K562 (cell line): Measurements from ENCODE around the gene POMGNT1. TPM values are rescaled to one million over a fixed set of nuclear protein-coding genes. Genes with fewer than 3 reads are reported as not detected.

Source experiments
- DNMT1 ChIP-seq: fragments of 450-650 bp; IDR thresholded peaks from 2 replicates; pipeline ENCODE4 v1.6.1; 2016; ENCODE audit warnings: antibody characterized with exemption, mild to moderate bottlenecking
- E2F3 ChIP-seq: fragments of 250-450 bp; sonication (Bioruptor Pico); IDR thresholded peaks from 2 replicates; pipeline ENCODE4 v1.4.0; 2020; ENCODE audit warnings: mild to moderate bottlenecking
- ELF1 ChIP-seq: fragments of 200-800 bp; sonication (Bioruptor generic); IDR thresholded peaks from 2 replicates; pipeline ENCODE4 v1.6.1; 2016; ENCODE audit warnings: missing genetic modification characterization, missing compliant biosample characterization
- ELF4 ChIP-seq: fragments of 450-650 bp; formaldehyde crosslinking; IDR thresholded peaks from 2 replicates; pipeline ENCODE4 v1.4.0; 2022; ENCODE audit warnings: missing genetic modification characterization
- HDAC8 ChIP-seq: fragments of 450-650 bp; IDR thresholded peaks from 2 replicates; pipeline ENCODE4 v1.6.1; 2016; ENCODE audit warnings: mild to moderate bottlenecking, missing genetic modification characterization, moderate library complexity, missing compliant biosample characterization
- ILK ChIP-seq: fragments of 450-650 bp; IDR thresholded peaks from 2 replicates; pipeline ENCODE4 v1.6.1; 2016; ENCODE audit warnings: missing genetic modification characterization, low read depth, mild to moderate bottlenecking, missing compliant biosample characterization, moderate library complexity, borderline replicate concordance
- LCOR ChIP-seq: sonication (generic); formaldehyde crosslinking; IDR thresholded peaks from 2 replicates; pipeline ENCODE4 v1.8.0; 2022; ENCODE audit warnings: mild to moderate bottlenecking, missing genetic modification reagents
- PHF20 ChIP-seq: fragments of 450-650 bp; IDR thresholded peaks from 2 replicates; pipeline ENCODE4 v1.6.1; 2018; ENCODE audit not compliant: partially characterized antibody
- SAP30 ChIP-seq: fragments of 200-600 bp; sonication (generic); IDR thresholded peaks from 2 replicates; pipeline ENCODE4 v1.6.1; 2012; ENCODE audit warnings: borderline replicate concordance, low read depth, mild to moderate bottlenecking, moderate library complexity, low read length, control low read depth, inconsistent platforms; ENCODE audit not compliant: insufficient read depth, poor library complexity, severe bottlenecking
- SMARCA4 ChIP-seq: fragments of 450-650 bp; IDR thresholded peaks from 2 replicates; pipeline ENCODE4 v1.6.1; 2016
- TRIM28 ChIP-seq: fragments of 450-650 bp; IDR thresholded peaks from 2 replicates; pipeline ENCODE4 v1.6.1; 2017
- ZEB2 ChIP-seq: fragments of 450-650 bp; IDR thresholded peaks from 2 replicates; pipeline ENCODE4 v1.6.1; 2016
- ZNF184 ChIP-seq: sonication (generic); formaldehyde crosslinking; IDR thresholded peaks from 2 replicates; pipeline ENCODE4 v1.5.0; 2020; ENCODE audit warnings: missing genetic modification reagents
- ZNF311 ChIP-seq: fragments of 250-450 bp; sonication (Bioruptor Pico); IDR thresholded peaks from 2 replicates; pipeline ENCODE4 v1.4.0; 2020; ENCODE audit warnings: mild to moderate bottlenecking, moderate library complexity
- ZNF561 ChIP-seq: fragments of 450-650 bp; formaldehyde crosslinking; conservative IDR thresholded peaks from 2 replicates; pipeline ENCODE4 v1.4.0; 2020; ENCODE audit warnings: mild to moderate bottlenecking, moderate library complexity
- polyA plus RNA-seq, 8 experiments: library from polyadenylated mRNA; depleted of rRNA in 4 of 8; stranded (reverse) in 5 of 8; unstranded in 3 of 8; fragments of >200 nt; fragmentation: Nextera tagmentation in 2 of 8; fragmentation: Illumina TruSeq in 1 of 8; extraction: Ambion mirVana in 2 of 8; extraction: Trizol in 1 of 8; gene quantifications; 2 replicates each; pipeline versions ENCODE4 v1.2.1 to v1.2.3, GENCODE V29; 2011 to 2014; ENCODE audit warnings: inconsistent platforms in 1 of 8, missing spikeins in 1 of 8
- total RNA-seq, 7 experiments: library from RNA; depleted of rRNA in 6 of 7; stranded (reverse); fragments of >200 nt in 6 of 7; fragmentation: Illumina TruSeq in 2 of 7; extraction: Trizol in 2 of 7; gene quantifications; 2 replicates each; pipeline versions ENCODE4 v1.2.1 to v1.2.3, GENCODE V29; 2011 to 2021; ENCODE audit warnings: low replicate concordance in 1 of 7
- TF ChIP-seq, protein P1 (sequence below), 2 experiments: fragments of 450-650 bp; conservative IDR thresholded peaks; 2 replicates each; pipeline ENCODE4 v1.6.1; 2017; ENCODE audit warnings: mild to moderate bottlenecking in 2 of 2, moderate library complexity in 2 of 2
- TF ChIP-seq, protein P2 (sequence below): sonication (generic); formaldehyde crosslinking; IDR thresholded peaks from 2 replicates; pipeline ENCODE4 v1.8.1; 2023; ENCODE audit warnings: mild to moderate bottlenecking, missing genetic modification reagents
- TF ChIP-seq, protein P3 (sequence below), 2 experiments: IDR thresholded peaks; 2 replicates each; pipeline ENCODE4 v1.6.1; 2011; ENCODE audit warnings: borderline replicate concordance in 1 of 2, control low read depth in 1 of 2, low read depth in 1 of 2, low read length in 1 of 2, mild to moderate bottlenecking in 1 of 2, mixed read lengths in 1 of 2, moderate library complexity in 1 of 2; ENCODE audit not compliant: insufficient read depth in 1 of 2, insufficient read length in 1 of 2, poor library complexity in 1 of 2, severe bottlenecking in 1 of 2; ENCODE audit errors: extremely low read depth in 1 of 2
- TF ChIP-seq, protein P4 (sequence below): sonication (generic); formaldehyde crosslinking; IDR thresholded peaks from 2 replicates; pipeline ENCODE4 v1.8.0; 2023; ENCODE audit warnings: mild to moderate bottlenecking, missing genetic modification reagents

POMGNT1 gene
- total and polyA plus RNA-seq, 9 of the 15 experiments (the other 6 are each of a cell fraction or from before 2014, with no cell fraction given): 14.1 to 58.9 (median 37.8) TPM

DNA sequence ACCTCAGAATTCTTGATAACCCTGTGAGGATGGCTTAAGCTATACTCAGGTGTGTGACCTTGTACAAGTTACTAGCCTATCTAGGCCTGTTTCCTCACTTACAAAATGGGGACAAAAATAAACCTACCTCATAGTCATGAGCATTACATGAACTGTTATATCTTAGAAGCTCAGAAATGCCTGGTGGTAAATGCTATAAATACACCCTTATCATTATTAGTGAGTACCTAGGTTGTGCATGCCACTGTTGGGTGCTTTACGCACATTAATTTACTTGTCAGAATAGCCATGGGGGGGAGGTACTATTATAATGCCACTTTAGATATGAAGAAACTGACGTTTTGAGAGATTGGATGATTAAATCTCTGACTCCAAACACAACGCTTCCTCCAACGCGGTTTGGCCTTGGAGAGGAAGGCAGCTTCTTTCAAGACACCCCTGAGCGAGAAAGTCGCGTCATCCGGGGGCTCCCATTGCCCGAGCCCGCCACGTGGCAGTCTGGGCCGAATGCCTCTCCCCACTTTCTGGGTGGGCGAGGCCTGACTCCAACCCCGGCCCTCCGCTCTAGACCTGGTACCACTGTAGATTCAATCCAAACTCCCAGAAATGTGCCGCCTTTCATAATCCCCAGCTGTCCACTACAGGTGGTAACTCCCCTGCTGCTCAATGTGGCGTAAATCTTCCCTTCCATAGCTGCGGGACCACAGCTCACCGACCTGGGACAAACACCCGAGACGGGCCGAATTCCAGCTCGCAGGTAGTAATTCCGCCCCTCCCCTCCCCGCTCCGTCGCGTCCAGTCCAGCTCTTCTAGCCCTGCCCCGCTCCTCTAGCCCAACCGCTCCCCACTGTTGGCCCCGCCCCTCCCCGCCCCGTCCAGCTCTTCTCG is 48.6 kb upstream of the POMGNT1 start (continued):
- TF ChIP-seq E2F3 (CRISPR knock-in tag) (0 out of 2 replicates have a peak, but pooled peaks have one; percentile 48), ZNF561 (CRISPR knock-in tag) (0 out of 2 replicates have a peak, but pooled peaks have one; percentile 29), ZNF311 (CRISPR knock-in tag) (no peak), SAP30 (peak; percentile 62), HDAC8 (tag) (peak; percentile 34; the same call in 1 of the 2 replicates), ZNF184 (CRISPR knock-in tag) (no peak), ELF1 (0 out of 2 replicates have a peak, but pooled peaks have one; percentile 1), LCOR (CRISPR knock-in tag) (no peak), ZEB2 (peak; percentile 63; the same call in 1 of the 2 replicates), PHF20 (peak; percentile 29), SMARCA4 (peak; percentile 43; the same call in 1 of the 2 replicates), TRIM28 (peak; percentile 69), ILK (no peak), ELF4 (CRISPR knock-in tag) (peak; percentile 84), DNMT1 (no peak)
- TF ChIP-seq, protein P1, sequence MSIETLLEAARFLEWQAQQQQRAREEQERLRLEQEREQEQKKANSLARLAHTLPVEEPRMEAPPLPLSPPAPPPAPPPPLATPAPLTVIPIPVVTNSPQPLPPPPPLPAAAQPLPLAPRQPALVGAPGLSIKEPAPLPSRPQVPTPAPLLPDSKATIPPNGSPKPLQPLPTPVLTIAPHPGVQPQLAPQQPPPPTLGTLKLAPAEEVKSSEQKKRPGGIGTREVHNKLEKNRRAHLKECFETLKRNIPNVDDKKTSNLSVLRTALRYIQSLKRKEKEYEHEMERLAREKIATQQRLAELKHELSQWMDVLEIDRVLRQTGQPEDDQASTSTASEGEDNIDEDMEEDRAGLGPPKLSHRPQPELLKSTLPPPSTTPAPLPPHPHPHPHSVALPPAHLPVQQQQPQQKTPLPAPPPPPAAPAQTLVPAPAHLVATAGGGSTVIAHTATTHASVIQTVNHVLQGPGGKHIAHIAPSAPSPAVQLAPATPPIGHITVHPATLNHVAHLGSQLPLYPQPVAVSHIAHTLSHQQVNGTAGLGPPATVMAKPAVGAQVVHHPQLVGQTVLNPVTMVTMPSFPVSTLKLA (conservative IDR thresholded peaks at IDR 0.05): peak; percentile 59 to 77
- TF ChIP-seq, protein P2, sequence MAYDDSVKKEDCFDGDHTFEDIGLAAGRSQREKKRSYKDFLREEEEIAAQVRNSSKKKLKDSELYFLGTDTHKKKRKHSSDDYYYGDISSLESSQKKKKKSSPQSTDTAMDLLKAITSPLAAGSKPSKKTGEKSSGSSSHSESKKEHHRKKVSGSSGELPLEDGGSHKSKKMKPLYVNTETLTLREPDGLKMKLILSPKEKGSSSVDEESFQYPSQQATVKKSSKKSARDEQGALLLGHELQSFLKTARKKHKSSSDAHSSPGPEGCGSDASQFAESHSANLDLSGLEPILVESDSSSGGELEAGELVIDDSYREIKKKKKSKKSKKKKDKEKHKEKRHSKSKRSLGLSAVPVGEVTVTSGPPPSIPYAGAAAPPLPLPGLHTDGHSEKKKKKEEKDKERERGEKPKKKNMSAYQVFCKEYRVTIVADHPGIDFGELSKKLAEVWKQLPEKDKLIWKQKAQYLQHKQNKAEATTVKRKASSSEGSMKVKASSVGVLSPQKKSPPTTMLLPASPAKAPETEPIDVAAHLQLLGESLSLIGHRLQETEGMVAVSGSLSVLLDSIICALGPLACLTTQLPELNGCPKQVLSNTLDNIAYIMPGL: peak; percentile 11; the same call in 1 of the 2 replicates
- TF ChIP-seq, protein P3, sequence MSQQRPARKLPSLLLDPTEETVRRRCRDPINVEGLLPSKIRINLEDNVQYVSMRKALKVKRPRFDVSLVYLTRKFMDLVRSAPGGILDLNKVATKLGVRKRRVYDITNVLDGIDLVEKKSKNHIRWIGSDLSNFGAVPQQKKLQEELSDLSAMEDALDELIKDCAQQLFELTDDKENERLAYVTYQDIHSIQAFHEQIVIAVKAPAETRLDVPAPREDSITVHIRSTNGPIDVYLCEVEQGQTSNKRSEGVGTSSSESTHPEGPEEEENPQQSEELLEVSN (IDR thresholded peaks at IDR 0.05; ENCODE audit: borderline replicate concordance in 1 of 2, extremely low read depth in 1 of 2, insufficient read depth in 1 of 2, insufficient read length in 1 of 2, low read depth in 1 of 2, low read length in 1 of 2, poor library complexity in 1 of 2, severe bottlenecking in 1 of 2): peak; percentile 57 to 68
- TF ChIP-seq, protein P4, sequence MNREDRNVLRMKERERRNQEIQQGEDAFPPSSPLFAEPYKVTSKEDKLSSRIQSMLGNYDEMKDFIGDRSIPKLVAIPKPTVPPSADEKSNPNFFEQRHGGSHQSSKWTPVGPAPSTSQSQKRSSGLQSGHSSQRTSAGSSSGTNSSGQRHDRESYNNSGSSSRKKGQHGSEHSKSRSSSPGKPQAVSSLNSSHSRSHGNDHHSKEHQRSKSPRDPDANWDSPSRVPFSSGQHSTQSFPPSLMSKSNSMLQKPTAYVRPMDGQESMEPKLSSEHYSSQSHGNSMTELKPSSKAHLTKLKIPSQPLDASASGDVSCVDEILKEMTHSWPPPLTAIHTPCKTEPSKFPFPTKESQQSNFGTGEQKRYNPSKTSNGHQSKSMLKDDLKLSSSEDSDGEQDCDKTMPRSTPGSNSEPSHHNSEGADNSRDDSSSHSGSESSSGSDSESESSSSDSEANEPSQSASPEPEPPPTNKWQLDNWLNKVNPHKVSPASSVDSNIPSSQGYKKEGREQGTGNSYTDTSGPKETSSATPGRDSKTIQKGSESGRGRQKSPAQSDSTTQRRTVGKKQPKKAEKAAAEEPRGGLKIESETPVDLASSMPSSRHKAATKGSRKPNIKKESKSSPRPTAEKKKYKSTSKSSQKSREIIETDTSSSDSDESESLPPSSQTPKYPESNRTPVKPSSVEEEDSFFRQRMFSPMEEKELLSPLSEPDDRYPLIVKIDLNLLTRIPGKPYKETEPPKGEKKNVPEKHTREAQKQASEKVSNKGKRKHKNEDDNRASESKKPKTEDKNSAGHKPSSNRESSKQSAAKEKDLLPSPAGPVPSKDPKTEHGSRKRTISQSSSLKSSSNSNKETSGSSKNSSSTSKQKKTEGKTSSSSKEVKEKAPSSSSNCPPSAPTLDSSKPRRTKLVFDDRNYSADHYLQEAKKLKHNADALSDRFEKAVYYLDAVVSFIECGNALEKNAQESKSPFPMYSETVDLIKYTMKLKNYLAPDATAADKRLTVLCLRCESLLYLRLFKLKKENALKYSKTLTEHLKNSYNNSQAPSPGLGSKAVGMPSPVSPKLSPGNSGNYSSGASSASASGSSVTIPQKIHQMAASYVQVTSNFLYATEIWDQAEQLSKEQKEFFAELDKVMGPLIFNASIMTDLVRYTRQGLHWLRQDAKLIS (CRISPR knock-in tag): no peak
